ENCODE measurements around the gene CTNNBL1. TPM values are rescaled to one million over a fixed set of nuclear protein-coding genes. Genes with fewer than 3 reads are reported as not detected.

The CTNNBL1 gene
- total RNA-seq, 1 donor from 2014 or later = 60.0 TPM

DNA sequence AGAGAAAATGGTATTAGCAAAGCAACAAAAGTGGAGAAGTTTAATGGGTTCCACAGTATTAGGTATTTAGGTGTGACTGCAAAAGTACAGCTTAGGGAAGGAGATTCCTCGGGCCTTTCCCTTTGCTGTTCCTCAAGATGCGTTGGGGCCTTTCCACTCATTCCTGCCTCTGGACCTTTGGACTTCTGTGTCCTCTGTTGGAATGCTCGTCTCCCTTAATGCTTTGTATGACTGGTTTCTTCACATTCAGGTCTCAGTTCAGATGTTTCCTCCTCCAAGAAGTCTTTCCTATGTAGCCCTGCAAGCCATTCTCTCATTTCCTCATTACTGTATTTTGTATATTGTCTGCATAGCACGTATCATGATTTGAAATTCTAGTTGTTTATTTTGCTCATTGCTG lies 39.6 kb downstream of the CTNNBL1 start:
- Mint-ChIP-seq H3K27ac (no peak overlapping the region), H3K9me3 (no peaks in the 10 kb centered on the region), H3K4me1 (ENCODE audit: unreplicated experiment) (peaks cover 38% of the 10 kb centered on the region), H3K27me3 (no peaks in the 10 kb centered on the region), H3K36me3 (peaks cover 39% of the 10 kb centered on the region), H3K4me3 (no peak overlapping the region)
- TF ChIP-seq, protein P1, sequence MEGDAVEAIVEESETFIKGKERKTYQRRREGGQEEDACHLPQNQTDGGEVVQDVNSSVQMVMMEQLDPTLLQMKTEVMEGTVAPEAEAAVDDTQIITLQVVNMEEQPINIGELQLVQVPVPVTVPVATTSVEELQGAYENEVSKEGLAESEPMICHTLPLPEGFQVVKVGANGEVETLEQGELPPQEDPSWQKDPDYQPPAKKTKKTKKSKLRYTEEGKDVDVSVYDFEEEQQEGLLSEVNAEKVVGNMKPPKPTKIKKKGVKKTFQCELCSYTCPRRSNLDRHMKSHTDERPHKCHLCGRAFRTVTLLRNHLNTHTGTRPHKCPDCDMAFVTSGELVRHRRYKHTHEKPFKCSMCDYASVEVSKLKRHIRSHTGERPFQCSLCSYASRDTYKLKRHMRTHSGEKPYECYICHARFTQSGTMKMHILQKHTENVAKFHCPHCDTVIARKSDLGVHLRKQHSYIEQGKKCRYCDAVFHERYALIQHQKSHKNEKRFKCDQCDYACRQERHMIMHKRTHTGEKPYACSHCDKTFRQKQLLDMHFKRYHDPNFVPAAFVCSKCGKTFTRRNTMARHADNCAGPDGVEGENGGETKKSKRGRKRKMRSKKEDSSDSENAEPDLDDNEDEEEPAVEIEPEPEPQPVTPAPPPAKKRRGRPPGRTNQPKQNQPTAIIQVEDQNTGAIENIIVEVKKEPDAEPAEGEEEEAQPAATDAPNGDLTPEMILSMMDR (conservative IDR thresholded peaks at IDR 0.05) = no peak
- DNase-seq (ENCODE audit: extremely low spot score, unreplicated experiment) = no peak

DNA sequence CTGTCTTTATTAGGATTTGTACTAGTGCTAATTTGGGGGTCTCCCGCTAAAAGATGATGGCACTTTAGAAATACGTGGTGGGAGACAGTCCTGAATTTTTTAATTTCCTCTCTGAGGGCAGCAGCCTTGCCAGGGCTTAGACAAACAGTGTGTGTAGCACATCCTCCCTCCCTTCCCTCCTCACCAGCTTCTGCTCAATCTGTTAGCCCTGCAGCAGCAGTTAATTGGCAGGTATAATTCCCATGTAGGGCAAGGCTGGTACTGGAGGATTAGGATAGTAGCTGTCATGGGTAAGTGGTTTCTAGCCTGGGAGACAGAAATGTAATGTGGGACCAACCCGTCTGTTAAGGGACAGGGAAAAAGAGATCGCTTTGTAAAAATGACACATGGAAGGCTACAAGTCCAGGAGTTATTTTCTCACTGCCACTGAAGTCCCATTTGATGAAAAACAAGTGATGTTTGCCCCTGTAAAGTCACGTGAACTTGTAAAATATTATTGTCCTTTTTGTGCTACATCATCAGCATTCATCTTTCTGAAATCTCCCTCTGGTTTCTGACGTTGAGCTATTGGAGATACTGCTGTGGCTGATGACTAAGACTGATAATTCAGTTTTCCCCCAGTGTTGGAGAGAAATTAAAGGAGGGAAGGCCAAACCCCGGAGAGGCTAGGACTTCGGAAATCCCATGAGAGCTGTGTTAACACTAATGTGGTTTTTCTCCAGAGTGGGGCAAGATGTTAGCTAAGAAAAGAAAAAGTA lies 40.6 kb downstream of the CTNNBL1 start:
- H3K27ac Mint-ChIP-seq = no peak overlapping the region
- no peak for DNase-seq (ENCODE audit: extremely low spot score, unreplicated experiment)
- peaks cover 45% of the 10 kb centered on the region for H3K36me3 Mint-ChIP-seq
- no peaks in the 10 kb centered on the region for H3K27me3 Mint-ChIP-seq
- no peaks in the 10 kb centered on the region for H3K9me3 Mint-ChIP-seq
- no peak overlapping the region for H3K4me3 Mint-ChIP-seq
- TF ChIP-seq, protein P1 (conservative IDR thresholded peaks at IDR 0.05) = no peak
- peaks cover 35% of the 10 kb centered on the region for H3K4me1 Mint-ChIP-seq (ENCODE audit: unreplicated experiment)

- no peak for DNase-seq (ENCODE audit: extremely low spot score, unreplicated experiment)
- TF ChIP-seq, protein P1 (conservative IDR thresholded peaks at IDR 0.05) = no peak
- Mint-ChIP-seq H3K27me3 (no peaks in the 10 kb centered on the region), H3K27ac (no peak overlapping the region), H3K9me3 (no peaks in the 10 kb centered on the region), H3K4me1 (ENCODE audit: unreplicated experiment) (peaks cover 30% of the 10 kb centered on the region), H3K4me3 (no peak overlapping the region), H3K36me3 (peaks cover 48% of the 10 kb centered on the region)
Observed at GRCh38 chr20:37735541-37735940, 41.7 kb downstream of the CTNNBL1 start.

DNA sequence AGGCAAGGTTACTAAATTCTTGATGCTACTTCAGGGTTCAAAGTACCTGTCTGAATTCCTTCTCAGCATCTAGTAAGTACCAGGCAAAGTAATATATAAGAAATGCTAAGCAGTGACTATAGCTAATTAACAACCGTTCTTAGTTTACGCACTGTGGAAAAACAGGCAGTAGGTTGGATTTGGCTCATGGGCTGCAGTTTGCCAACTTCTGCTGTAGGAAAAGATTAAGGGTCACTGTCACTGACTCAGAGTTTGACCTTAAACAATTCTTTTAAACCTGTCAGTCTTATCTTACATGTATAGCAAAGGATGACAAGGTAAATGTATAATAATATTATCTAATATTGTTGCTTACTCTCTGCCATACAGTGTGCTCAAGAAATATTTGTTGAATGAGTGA lies 42.3 kb downstream of the CTNNBL1 start:
- Mint-ChIP-seq H3K27me3 (no peaks in the 10 kb centered on the region), H3K27ac (no peak overlapping the region), H3K9me3 (no peaks in the 10 kb centered on the region), H3K36me3 (peaks cover 48% of the 10 kb centered on the region), H3K4me1 (ENCODE audit: unreplicated experiment) (peaks cover 30% of the 10 kb centered on the region), H3K4me3 (no peak overlapping the region)
- no peak for DNase-seq (ENCODE audit: extremely low spot score, unreplicated experiment)
- TF ChIP-seq, protein P1 (conservative IDR thresholded peaks at IDR 0.05) = no peak

- H3K36me3 Mint-ChIP-seq = peaks cover 36% of the 10 kb centered on the region
- H3K9me3 Mint-ChIP-seq = no peaks in the 10 kb centered on the region
- TF ChIP-seq, protein P1 (conservative IDR thresholded peaks at IDR 0.05) = no peak
- no peak overlapping the region for H3K4me3 Mint-ChIP-seq
- H3K4me1 Mint-ChIP-seq (ENCODE audit: unreplicated experiment) = peaks cover 17% of the 10 kb centered on the region
- no peak overlapping the region for H3K27ac Mint-ChIP-seq
- H3K27me3 Mint-ChIP-seq = no peaks in the 10 kb centered on the region
- no peak for DNase-seq (ENCODE audit: extremely low spot score, unreplicated experiment)
Observed at GRCh38 chr20:37737826-37738420, 44.1 kb downstream of the CTNNBL1 start.

Measured in type B pancreatic cell (in vitro differentiated cells).